Dermis microvascular lymphatic vessel endothelial cell (primary cell): Measurements from ENCODE around the gene STYXL2. TPM values are rescaled to one million over a fixed set of nuclear protein-coding genes. Genes with fewer than 3 reads are reported as not detected.

Experiments
- DNase-seq, 2 donors: peaks; one replicate each; pipeline versions ENCODE4 v3.0.0 to v3.0.0-alpha.2; 2010; ENCODE audit warnings: low read depth in 2 of 2
- total RNA-seq: library from RNA; depleted of rRNA; stranded (reverse); fragments of >200 nt; gene quantifications from 2 replicates; pipeline ENCODE4 v1.2.1, GENCODE V29; 2014

The STYXL2 gene
- not detected in 2 replicates for total RNA-seq

DNA sequence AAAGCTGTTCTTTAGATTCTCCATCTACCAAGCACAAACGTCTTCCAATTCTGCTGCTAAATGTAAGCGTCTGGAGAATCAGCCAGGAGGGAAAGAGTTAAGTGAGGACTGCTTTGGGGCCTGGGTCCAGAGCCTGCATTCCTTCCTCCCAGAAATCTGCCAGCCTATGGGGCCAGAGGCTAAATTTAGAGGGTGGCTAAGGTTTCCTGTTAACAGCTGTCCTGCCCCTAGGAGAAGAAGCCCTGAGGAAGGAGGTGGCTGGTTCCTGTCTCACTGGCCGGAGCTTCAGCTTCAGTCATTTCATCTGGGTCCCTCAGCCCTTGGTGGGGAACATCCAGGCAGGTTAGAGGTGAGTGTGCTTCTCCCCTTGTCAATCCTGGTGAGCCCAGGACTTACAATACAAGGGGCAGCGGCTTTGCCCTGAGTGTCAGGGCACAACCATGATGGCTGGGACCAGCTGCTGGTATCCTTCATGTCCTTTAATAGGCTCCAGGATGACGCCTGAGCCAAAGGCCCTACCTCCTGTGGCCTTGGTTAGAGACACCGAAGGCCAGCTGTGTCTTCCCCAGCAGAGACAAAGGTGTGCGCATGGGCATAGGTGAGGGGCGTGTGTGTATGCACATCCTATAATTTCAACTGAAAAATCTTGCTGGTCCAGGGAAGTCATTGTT, at the start of gene STYXL2:
STYXL2 (plus strand) TSS at position 230 of the 671 bp plus-strand sequence. CDS start 775 bp downstream, outside the sequence.
- DNase-seq = no peak

DNA sequence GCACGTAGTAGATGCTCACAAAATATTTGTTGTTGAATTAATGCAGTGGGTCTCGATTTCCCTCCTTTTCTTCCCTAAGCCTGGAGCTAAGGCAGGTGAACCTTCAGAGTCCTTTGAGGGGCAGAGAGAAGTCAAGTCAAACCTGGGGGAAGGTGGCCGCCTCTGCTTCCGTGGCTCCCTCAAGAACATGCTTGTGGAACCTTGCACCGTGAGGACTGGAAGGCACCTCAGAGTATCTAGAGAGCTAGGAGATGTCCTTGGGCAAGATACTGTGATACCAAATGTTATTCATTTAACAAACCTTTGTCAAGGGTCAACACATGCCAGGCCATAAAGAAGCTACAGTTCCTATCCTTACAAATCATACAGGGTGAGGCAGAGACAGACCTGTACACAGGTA, 42.0 kb upstream of the STYXL2 start:
- DNase-seq = no peak

DNA sequence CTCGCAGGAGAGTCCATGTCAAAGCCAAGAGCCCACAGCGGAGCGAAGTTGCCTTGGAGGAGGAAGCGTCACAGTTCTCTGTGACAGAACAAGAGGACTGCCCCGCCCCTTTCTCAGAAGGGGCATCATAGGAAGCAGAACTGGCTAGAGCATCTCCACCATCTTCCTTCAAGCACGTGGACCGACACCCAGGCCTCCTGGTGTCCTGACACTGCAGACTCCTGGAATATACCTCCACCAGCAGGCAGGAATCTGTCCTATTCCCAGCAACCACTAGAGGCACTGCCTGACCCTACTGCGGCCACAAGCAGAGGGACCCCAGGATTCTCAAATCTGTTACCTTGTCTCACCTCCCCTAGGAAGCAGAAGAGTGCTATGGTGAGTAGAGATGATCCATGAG, 41.5 kb upstream of the STYXL2 start:
- DNase-seq = peak in 1 of 2 donors; percentile 15

DNA sequence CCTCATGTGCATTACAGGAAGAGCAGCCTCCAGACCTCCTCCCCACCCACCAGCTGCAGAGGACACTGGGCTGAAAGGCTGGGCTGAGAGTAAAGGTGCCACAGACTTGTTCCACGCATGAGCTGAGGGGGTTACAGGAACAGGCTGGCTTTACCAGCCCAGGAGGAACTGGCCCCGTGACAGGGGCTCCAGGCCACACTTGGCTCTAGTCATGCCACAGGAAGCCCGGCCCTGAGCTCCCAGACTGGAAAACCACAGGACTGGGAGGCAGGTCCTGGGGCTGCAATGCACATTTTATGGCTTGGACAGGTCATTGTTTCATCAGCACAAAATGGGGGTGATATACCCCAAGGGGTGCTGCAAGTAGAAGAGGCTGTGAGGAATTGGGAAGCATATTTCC, 39.3 kb upstream of the STYXL2 start:
- no peak for DNase-seq

DNA sequence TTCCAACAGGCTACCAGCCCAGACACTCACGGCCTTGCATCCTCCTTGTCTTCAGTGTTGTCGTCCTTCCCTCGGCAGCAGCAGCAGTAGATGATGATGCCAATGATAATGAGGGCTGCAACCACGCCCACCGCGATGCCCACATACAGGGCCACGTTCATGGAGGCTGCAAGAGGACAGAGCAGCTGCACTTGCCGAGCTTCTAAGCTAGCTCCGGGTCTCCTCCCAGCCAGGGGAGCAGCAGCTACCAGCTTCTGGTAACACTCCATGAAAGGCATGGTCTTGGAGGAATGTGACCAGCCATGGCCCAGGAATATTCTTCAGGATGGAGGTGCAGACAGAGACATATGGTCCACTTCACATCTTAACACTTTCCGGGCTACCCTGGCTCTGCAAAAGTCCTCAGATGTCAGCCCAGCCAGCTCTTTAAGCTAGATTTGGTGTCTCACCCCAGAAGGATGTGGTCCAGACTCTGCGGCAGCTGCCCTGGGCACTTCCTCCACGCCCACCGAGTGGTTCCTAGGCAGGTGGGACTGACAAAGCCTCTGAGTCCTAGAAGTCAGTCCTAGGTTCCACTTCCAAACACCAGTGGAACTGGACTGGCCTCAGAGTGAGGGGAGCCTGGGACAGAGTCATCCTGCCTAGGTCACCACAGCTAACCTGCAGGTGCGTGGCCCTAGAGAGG, 38.8 kb upstream of the STYXL2 start:
- no peak for DNase-seq

DNA sequence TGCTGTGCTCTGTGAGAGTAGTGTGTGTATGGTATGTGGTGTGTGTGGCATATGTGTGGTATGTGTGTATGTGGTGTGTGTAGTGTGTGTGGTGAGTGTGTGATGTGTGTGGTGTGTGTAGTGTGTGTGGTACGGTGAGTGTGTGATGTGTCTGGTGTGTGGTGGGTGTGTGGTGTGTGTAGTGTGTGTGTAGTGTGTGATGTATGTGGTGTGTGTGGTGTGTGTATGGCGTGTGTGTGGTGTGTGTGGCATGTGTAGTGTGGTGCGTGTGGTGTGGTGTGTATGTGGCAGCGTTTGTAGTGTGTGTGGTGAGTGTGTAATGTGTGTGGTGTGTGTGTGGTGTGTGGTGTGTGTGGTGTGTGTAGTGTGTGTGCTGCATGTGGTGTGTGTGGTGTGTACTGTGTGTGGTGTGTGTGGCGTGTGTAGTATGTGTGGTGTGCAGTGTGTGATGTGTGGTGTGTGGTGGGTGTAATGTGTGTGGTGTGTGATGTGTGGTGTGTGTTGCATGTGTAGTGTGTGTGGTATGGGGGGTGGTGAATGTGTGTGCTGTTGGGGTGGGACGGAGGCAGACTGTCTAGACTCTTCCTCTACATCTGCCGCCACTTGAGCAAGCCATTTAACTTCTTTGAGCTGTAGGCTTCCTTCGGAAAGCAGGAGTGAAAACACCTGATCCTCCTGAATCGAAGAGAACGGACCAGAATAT, 37.2 kb upstream of the STYXL2 start:
- no peak for DNase-seq

DNA sequence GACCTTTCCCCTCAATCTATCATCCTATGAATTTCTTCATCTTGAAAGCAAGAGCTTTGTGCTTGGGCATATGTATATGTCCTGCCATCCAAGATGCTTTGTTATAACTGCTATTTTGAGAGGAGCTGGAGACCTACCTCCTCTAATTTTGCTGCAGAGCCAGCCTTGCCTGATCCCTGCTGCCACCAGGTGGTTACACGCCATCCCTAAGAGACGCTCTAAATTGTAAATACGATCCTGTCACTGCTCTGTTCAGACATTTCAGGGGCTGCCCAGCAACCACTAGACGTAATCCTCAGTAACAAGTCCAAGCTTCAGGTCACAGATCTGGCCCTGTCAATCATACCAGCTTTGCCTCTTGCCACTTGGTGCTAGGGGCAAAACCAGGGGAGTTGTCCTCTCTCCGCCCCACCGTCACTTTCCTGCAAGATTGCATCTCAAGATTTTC, 36.6 kb upstream of the STYXL2 start:
- peak in 1 of 2 donors; percentile 18 for DNase-seq

DNA sequence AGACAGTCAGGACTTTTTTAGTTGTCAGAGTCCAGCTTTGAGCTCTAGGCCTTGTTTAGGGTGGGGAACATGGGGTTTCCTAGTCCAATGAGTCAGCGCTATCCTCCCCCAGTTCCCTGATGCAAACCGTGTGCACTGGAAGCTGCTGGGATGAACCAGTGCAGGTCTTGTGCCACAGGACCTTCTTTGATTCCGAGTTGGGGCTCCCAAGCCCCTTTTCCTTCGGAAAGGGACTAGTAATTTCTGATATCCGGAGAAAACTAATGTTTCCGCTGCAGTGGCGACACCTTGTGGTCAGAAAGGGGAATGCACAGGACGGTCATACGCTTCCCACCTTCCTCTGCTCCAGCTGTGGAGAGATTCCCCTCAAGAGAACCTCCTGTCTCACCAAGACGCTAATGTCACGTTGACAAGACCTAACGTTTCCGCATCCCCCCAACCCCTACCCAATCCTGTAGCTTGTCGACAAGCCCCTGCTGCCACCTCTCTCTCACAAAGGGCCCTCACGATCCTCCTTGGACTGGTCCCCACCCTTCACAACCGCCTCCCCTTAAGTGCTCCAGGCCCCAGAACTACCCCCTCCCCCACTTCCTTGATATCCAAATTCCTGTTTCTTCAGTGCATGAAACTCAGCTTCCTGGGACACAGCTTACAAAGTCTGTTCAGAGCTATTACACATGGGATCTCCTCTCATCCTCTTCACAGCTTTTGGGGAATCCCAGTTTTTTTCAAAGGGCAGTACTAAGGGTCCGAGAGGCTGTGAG, 34.6 kb upstream of the STYXL2 start:
- DNase-seq = peak in 1 of 2 donors; percentile 37

DNA sequence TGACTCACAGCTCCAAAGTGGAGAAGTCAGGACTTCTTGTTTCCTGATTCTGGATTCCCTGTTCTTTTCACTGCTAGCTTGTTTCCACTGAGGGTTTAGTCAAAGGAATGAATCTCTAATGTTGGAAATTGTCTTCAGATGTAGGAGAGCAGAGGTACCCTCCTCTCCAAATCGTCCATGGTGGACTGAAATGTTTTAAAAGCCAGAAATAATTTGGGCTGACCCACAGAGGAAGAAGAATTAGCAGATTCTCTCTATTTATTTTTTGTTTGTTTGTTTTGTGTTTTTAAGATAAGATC, 34.1 kb upstream of the STYXL2 start:
- no peak for DNase-seq

DNA sequence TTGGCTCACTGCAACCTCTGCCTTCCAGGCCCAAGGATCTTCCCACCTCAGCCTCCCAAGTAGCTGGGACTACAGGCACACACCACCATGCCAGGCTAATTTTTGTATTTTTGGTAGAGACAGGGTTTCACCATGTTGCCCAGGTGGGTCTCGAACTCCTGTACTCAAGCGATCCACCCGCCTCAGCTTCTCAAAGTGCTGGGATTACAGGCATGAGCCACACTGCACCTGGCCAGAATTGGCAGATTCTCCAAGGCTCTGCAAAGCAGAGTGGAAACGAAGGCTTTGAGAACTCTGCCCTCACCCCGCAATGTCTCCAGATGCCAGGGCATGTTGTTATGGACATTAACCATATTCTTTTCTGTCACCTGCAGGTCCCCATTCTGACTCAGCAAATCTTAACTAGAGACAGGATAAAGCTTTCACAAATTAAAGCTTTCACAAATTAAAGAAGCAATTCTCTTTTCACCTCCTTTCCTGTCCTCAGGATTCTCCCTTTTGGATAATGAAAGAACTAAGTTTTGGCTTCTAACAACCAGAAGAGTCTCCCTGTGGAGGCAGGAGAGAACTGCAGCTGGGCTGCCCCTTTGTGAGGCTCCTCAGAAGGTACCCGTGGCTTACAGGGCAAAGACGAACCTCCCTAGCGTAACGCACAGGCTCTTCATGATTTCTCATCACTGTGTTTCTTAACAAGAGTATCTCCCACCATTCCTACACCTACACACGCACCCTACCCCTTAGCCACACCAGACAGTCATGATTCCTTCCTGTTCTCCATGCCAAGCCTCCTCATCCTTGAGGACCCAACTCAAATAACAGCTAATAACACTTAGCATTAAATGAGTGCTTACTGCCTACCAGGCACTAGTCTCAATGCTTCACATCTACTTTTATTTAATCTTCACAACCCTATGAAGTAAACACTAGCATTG, 33.5 kb upstream of the STYXL2 start:
- no peak for DNase-seq

DNA sequence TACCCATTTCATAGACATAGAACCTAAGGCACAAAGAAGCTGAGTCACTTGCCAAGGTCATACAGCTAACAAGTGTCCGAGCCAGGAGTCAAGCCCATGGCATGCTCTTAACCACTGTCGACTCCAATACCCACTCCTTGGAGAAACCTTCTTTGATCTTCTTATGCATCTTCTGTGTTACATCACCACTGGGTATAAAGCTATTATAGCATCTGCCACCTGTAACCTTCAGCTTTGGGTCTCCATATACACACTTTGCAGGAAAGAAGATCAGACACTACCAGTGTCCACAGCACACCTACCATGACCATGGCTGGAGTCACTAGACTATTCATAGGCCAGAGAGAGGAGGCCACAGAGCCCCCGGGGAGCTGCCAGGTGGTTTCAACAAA, 32.8 kb upstream of the STYXL2 start:
- DNase-seq = no peak

DNA sequence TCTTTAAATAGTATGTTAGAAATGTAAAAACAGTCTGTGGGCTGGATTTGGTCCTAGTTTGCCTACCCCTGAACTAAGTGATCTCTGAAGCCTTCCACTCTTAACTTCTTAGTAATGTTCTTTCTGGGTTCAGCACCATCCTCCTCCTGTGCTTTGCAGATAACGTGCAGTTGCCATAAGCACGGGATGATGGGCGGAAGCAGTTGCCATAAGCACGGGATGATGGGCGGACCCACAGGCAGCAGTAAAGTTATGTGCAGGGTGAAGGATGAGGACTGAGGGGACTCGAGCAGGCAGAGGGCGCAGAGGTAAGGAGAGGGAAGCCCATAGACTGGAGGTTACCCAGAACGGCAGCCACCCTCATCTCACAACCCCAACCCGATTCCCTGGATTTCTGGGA, 29.3 kb upstream of the STYXL2 start:
- no peak for DNase-seq

DNA sequence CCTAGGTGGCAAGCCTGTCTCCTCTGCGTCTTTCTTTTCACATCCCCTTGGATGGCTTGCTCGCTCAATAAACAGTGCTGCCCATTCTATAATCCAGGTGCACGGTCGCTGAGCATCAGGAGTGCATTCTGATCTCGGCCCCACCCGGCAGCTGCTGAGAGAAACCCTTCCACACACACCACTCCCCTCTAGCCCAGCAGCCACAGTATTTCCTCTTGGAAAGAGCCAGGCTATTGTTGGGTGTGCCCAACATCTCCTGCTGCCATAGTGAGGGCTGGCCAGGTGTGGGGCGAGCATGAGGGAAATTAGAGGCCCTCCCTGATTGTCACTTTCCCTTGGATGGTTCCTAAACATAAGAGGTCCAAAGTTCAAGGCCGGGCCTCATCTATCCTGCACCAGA, 28.4 kb upstream of the STYXL2 start:
- DNase-seq = no peak

DNA sequence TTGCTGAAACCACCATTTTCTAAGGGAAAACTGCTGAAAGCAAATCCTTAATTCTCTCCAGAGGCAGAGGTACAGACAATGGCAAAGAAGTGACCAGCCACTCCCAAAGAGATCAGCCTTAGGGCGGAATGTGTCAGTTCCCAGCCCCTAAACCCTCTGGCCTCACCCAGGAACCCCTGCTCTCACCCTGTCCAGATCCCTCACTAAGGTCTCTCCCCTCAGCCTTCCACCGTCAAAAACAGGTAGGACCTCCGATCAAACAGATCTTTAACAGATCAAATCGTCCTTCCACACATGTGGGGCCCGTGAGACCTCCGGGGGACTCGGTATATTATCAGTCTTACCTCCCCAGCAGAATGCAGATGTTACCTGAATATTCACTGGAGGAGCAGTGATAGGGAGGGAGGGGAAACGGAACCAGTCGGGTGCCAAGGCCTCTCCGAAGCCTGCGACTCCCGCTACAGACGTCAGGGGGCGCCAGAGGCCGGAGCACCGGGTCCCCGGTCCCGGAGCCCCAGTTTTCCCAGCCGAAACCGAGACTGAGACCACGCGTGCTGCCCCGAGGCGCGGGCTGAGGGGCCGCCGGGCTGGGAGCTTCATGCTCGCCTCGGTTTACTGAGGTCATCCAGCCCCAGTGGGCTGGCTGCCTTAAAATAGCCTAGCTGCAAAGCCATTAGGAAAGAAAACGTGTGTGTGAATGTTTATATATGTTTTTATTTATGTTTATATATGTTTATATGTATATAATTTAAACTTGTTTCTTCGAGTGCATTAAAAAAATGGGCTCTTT, 27.3 kb upstream of the STYXL2 start:
- DNase-seq = peak in 1 of 2 donors; percentile 47

DNA sequence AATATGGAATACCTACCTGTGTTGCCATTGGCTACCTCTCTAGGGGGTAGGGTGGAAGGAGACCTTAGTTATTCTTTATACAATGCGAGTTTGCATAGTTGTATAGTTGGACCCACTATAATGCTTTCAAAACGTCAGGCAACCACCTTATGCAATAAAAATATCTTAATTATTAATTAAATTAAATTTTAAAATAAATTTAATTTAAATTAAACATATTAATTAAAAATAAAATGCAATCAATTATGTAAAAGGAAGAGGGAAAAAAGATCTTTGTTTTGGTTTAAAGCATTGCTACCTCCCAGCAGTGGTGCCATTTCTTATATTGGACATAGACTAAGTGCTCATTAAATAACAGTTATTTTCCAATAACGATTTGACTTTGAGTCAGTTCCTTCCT, 26.0 kb upstream of the STYXL2 start:
- no peak for DNase-seq

DNA sequence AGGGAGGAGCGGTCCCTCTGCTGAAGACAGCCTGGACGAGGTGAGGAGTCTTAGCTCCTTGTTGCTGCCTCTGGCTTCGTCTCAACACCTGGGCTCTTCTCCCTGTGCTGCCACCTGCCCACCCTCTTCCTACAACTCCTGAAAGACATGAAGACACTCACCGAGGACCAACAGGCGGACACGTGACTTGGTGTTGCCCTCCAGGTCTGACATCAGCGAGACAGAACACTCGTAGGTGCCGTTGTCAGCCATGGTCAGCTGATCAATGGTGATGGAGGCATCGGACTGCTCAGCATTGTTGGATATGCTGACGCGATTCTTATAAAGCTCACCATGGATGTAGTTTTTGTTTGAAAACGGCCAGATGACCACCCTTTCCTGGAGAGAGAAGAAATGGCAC, 25.1 kb upstream of the STYXL2 start:
- no peak for DNase-seq

DNA sequence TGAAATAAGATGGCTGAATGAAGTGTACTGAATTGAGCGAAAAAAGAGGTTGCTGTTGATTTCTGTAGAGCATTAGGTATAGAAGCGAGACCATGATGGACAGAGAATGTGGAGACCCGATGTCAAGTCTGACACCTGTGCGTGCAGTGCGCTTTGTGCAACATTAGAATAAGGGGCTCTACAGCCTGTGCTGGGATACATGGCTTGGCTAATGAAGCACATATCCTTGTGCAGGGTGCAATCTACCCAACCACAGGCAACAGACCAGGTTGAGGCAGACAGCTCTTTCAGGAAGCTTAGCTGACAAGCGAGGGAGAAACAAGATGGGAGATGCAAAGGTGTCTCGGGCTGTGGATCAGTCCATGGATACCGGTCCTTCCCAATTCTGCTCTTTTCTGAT, 22.6 kb upstream of the STYXL2 start:
- DNase-seq = no peak

DNA sequence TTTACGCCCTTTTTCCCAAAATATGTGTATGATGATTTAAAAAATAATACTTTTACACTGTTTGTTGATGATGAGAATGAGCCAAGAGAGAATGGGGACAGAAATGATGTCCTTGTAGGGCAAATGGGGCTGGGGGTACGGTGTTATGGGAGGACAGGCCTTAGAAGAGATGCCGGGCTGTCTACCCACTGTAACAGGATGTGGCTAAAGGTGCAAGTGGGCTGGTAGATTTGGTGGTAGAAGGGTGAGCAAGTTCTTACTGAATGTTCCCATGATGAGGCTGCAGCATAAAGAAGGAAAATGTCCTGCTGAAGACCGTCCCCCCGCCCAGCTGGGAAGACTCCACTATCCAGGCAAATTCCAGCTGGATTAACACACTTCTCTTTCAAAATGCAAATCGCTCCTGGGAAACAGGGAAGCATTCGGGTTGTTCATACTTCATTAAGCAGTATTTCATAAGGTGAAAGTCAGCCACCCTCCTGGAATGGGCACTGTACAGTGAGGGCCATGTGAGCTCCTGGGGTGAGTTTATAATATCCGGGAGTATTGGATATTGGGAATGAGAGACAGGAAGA, 17.7 kb upstream of the STYXL2 start:
- no peak for DNase-seq

DNA sequence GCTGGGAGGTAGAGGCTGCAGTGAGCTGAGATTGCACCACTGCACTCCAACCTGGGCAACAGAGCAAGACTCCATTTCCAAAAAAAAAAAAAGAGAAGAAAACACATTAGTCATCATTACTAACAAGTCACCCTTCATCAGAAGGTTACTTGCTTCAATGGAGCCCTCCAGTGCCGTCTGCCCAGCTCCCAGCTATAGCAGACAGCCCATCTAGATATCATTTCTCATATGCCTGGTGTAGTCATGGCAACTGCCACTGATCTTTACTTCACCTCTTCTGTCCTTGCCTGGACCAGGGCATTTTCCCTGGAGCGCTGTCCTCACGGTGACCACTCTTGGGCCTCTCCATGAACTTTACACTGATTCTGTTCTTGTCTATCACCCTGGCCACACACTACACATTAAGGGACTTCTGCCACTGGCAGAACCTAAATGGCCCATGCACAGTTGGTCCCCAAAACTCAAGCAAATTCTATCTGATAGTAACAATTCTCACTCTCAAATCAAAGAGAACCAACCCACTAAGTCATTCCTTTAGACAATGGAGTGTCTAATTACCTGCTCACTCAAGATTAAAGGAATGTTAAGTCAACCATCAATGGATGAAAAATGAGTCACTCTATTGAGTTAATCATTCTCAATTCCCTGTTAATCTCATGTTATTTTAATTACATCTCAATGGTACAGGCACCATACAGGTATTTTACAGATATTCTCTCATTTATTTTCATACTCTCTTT, 16.6 kb upstream of the STYXL2 start:
- no peak for DNase-seq
